B cell (primary cell): ENCODE results near the gene TAMALIN. TPM values are rescaled to one million over a fixed set of nuclear protein-coding genes. Genes with fewer than 3 reads are reported as not detected.

Experiments
- ATAC-seq: fragments of 200-7000 bp; cut with Tn5 transposase; one replicate; pipeline ENCODE4 v1.10.0; 2021; ENCODE audit warnings: low read depth, mild to moderate bottlenecking, moderate number of reproducible peaks, moderate library complexity
- CTCF ChIA-PET: fragments of 350-600 bp; sonication (Branson Sonifier 250); formaldehyde crosslinking; loops from one replicate; lab custom pipeline; 2021; ENCODE audit warnings: antibody characterized with exemption, inconsistent platforms; lab: Charles Lee
- POLR2A ChIA-PET: fragments of 350-600 bp; sonication (Branson Sonifier 250); formaldehyde crosslinking; loops from one replicate; lab custom pipeline; 2021; ENCODE audit warnings: antibody characterized with exemption; lab: Charles Lee
- DNase-seq: peaks from one replicate; pipeline ENCODE4 v3.0.0; 2013
- H2AFZ ChIP-seq: 2 replicates; pipeline ENCODE4 v1.6.1; 2012; ENCODE audit warnings: mild to moderate bottlenecking, low read depth, low read length; ENCODE audit not compliant: insufficient read depth, poor library complexity, severe bottlenecking
- H3K27ac ChIP-seq, 2 donors: 1 replicate in 1 of 2; 2 replicates in 1 of 2; pipeline ENCODE4 v1.5.1; 2012 to 2013; ENCODE audit warnings: low read length in 2 of 2, mild to moderate bottlenecking in 2 of 2, moderate library complexity in 1 of 2
- H3K27me3 ChIP-seq, 4 experiments: fragments of 200-600 bp in 1 of 4; sonication (generic) in 1 of 4; replicated peaks in 1 of 4; 1 replicate in 2 of 4; 2 replicates in 2 of 4; pipeline versions ENCODE4 v1.6.1 to v1.7.0; 2013 to 2016; ENCODE audit warnings: low read length in 3 of 4, mild to moderate bottlenecking in 2 of 4, mixed read lengths in 1 of 4, moderate library complexity in 1 of 4; ENCODE audit not compliant: insufficient read depth in 4 of 4, control insufficient read depth in 3 of 4; ENCODE audit errors: control extremely low read depth in 1 of 4
- H3K36me3 ChIP-seq, 2 experiments: replicated peaks in 1 of 2; 1 replicate in 1 of 2; 2 replicates in 1 of 2; pipeline versions ENCODE4 v1.6.1 to v1.7.1; 2013; ENCODE audit warnings: low read length in 1 of 2; ENCODE audit not compliant: insufficient read depth in 2 of 2, control insufficient read depth in 1 of 2; ENCODE audit errors: control extremely low read depth in 1 of 2, extremely low read depth in 1 of 2
- H3K4me1 ChIP-seq, 2 donors: fragments of 200-600 bp in 1 of 2; sonication (generic) in 1 of 2; 1 replicate in 1 of 2; 2 replicates in 1 of 2; pipeline versions ENCODE4 v1.5.1 to v1.6.1; 2013 to 2017; ENCODE audit warnings: low read length in 2 of 2; ENCODE audit not compliant: control insufficient read depth in 2 of 2, insufficient read depth in 2 of 2
- H3K4me2 ChIP-seq: replicated peaks from 2 replicates; pipeline ENCODE3; 2012; ENCODE audit warnings: mild to moderate bottlenecking, low read depth, low read length; ENCODE audit not compliant: poor library complexity, severe bottlenecking
- H3K4me3 ChIP-seq, 5 experiments: fragments of 200-600 bp in 1 of 5; sonication (generic) in 1 of 5; 1 replicate in 3 of 5; 2 replicates in 2 of 5; pipeline versions ENCODE4 v1.5.1 to v1.7.0; 2011 to 2016; ENCODE audit warnings: low read length in 4 of 5, mild to moderate bottlenecking in 4 of 5, low read depth in 2 of 5, control low read depth in 1 of 5, moderate library complexity in 1 of 5; ENCODE audit not compliant: insufficient read depth in 1 of 5; ENCODE audit errors: control extremely low read depth in 1 of 5, extremely low read depth in 1 of 5
- H3K79me2 ChIP-seq: fragments of 200-600 bp; sonication (generic); one replicate; pipeline ENCODE4 v1.6.0; 2016; ENCODE audit warnings: low read length; ENCODE audit not compliant: control insufficient read depth, insufficient read depth
- H3K9ac ChIP-seq: fragments of 200-600 bp; sonication (generic); 2 replicates; pipeline ENCODE4 v1.6.1; 2017; ENCODE audit warnings: mild to moderate bottlenecking, low read length, moderate library complexity
- H3K9me3 ChIP-seq, 3 donors: one replicate each; pipeline versions ENCODE4 v1.6.1 to v1.7.1; 2013; ENCODE audit warnings: low read length in 2 of 3; ENCODE audit not compliant: control insufficient read depth in 2 of 3, insufficient read depth in 1 of 3; ENCODE audit errors: control extremely low read depth in 1 of 3
- H4K20me1 ChIP-seq: 2 replicates; pipeline ENCODE4 v1.6.0; 2012; ENCODE audit warnings: mild to moderate bottlenecking, low read length; ENCODE audit not compliant: insufficient read depth, control insufficient read depth, poor library complexity, severe bottlenecking
- H3K27ac Mint-ChIP-seq: one replicate; pipeline ENCODE4 v1.8.0; 2021; ENCODE audit warnings: mixed read lengths
- H3K27me3 Mint-ChIP-seq: one replicate; pipeline ENCODE4 v1.8.0; 2021; ENCODE audit warnings: mixed read lengths
- H3K4me1 Mint-ChIP-seq: one replicate; pipeline ENCODE4 v1.8.0; 2021; ENCODE audit warnings: mixed read lengths
- H3K4me3 Mint-ChIP-seq: one replicate; pipeline ENCODE4 v1.8.0; 2021; ENCODE audit warnings: mixed read lengths
- H3K9me3 Mint-ChIP-seq: one replicate; pipeline ENCODE4 v1.8.0; 2022; ENCODE audit warnings: mixed read lengths; ENCODE audit not compliant: insufficient read depth
- CTCF ChIP-seq: fragments of 200-600 bp; IDR thresholded peaks from one replicate; pipeline ENCODE4 v1.8.0; 2022; ENCODE audit warnings: antibody characterized with exemption, mild to moderate bottlenecking
- EZH2 ChIP-seq: IDR thresholded peaks from 2 replicates; pipeline ENCODE4 v1.6.1; 2012; ENCODE audit warnings: borderline replicate concordance, low read depth, mild to moderate bottlenecking, moderate library complexity, low read length; ENCODE audit not compliant: insufficient read depth, poor library complexity, severe bottlenecking
- WGBS: methylation state at CpG from one replicate; pipeline ENCODE4 v1.1.5; 2013; ENCODE audit warnings: missing lambda C conversion rate; ENCODE audit not compliant: insufficient coverage; 5-methylcytosine and 5-hydroxymethylcytosine counted together
- intact Hi-C: fragments of 100-400 bp; cut with micrococcal nuclease; formaldehyde crosslinking; loops from one replicate; pipeline ENCODE4 v1.10.0; 2022
- polyA plus RNA-seq: library from polyadenylated mRNA; depleted of rRNA; stranded (reverse); fragments of >200 nt; gene quantifications from 2 replicates; pipeline ENCODE4 v1.2.3, GENCODE V29; 2012
- total RNA-seq, 2 donors: library from RNA; stranded (reverse); fragments of 120-200 nt in 1 of 2; gene quantifications; 1 replicate in 1 of 2; 2 replicates in 1 of 2; pipeline versions ENCODE4 v1.2.3 to v1.2.4, GENCODE V29; 2013 to 2022

The TAMALIN gene
- total and polyA plus RNA-seq, 2 donors (not counting 1 experiment from before 2014, with no cell fraction given), result 139 to 151 TPM

- H3K9me3 ChIP-seq, result no peaks in the 10 kb centered on the region
- intact Hi-C loops, result loop anchor here (1.0 kb wide), 6 partner anchors 13 to 112 kb away; partner anchors contain the start of genes ACVR1B and NR4A1
- peak overlapping the region; percentile 51 to 74 for H3K27ac ChIP-seq
- peaks cover 41% of the 10 kb centered on the region for H4K20me1 ChIP-seq
- ATAC-seq (peak; percentile 57), DNase-seq (peak; percentile 93)
- peaks cover 41% of the 10 kb centered on the region for H3K4me1 Mint-ChIP-seq
- H3K27me3 ChIP-seq, result no peaks in the 10 kb centered on the region
- WGBS, result 11% methylated on average over 27 of the region's 28 CpGs
- POLR2A ChIA-PET, result interaction anchor here (0.7 to 3.3 kb wide), 13 partner anchors 9 to 112 kb away, joined by 3 to 28 read pairs (median 8); partner anchors contain the start of genes ATG101 and NR4A1
- H3K27ac Mint-ChIP-seq, result peak overlapping the region; percentile 91
- peaks cover 26 to 35% of the 10 kb centered on the region in 2 donors for H3K4me1 ChIP-seq
- CTCF ChIA-PET, result interaction anchor here (0.6 to 11.7 kb wide), 8 partner anchors 12 to 112 kb away, joined by 3 to 590 read pairs (median 20); no protein-coding TSS in a partner anchor
- H3K4me2 ChIP-seq, result peak overlapping the region; percentile 94
- H3K79me2 ChIP-seq, result peaks cover 5% of the 10 kb centered on the region
- H3K36me3 ChIP-seq, result peaks cover 0 to 10% of the 10 kb centered on the region in 2 experiments
- H3K9me3 Mint-ChIP-seq, result no peaks in the 10 kb centered on the region
- peak overlapping the region; percentile 90 for H3K9ac ChIP-seq
- peak overlapping the region; percentile 57 for H2AFZ ChIP-seq
- peak overlapping the region; percentile 35 to 63 (median 53) for H3K4me3 ChIP-seq
- H3K4me3 Mint-ChIP-seq, result peak overlapping the region; percentile 94
- TF ChIP-seq CTCF, result no peak
- TF ChIP-seq EZH2, result no peak
- H3K27me3 Mint-ChIP-seq, result no peaks in the 10 kb centered on the region
Observed at GRCh38 chr12:52005903-52006703, 643 bp upstream of the TAMALIN start.
